PC-3 (cell line): ENCODE measurements around the gene ARL13B. TPM values are rescaled to one million over a fixed set of nuclear protein-coding genes. Genes with fewer than 3 reads are reported as not detected.

Source experiments
- ATAC-seq: fragments of 200-7000 bp; cut with Tn5 transposase; 2 replicates; pipeline ENCODE4 v1.9.1; 2020; ENCODE audit warnings: mild to moderate bottlenecking, moderate library complexity
- BruUV-seq: library from RNA; stranded (reverse); fragments of 400-500 nt; replicated peaks from 2 replicates; lab custom pipeline; 2021; lab: Mats Ljungman, UMichigan
- CTCF ChIA-PET: fragments of 300-600 bp; sonication (Branson Sonifier 250); formaldehyde crosslinking; loops from one replicate; lab custom pipeline; 2022; ENCODE audit warnings: antibody characterized with exemption; lab: Charles Lee
- POLR2A ChIA-PET: fragments of 300-600 bp; sonication (Branson Sonifier 250); formaldehyde crosslinking; loops from one replicate; lab custom pipeline; 2022; ENCODE audit warnings: antibody characterized with exemption; ENCODE audit not compliant: unreplicated experiment; lab: Charles Lee
- DNase-seq: peaks from one replicate; pipeline ENCODE4 v3.0.0-alpha.2; 2015
- H2AFZ ChIP-seq: fragments of 300-600 bp; sonication (generic); 2 replicates; pipeline ENCODE4 v1.6.0; 2016; ENCODE audit warnings: antibody characterized with exemption, low read length
- H3F3A ChIP-seq: fragments of 300-600 bp; sonication (generic); one replicate; pipeline ENCODE4 v1.6.0; 2017; ENCODE audit warnings: antibody characterized with exemption, low read length, control low read depth, mild to moderate bottlenecking; ENCODE audit not compliant: unreplicated experiment
- H3K27ac ChIP-seq: fragments of 300-600 bp; sonication (generic); 2 replicates; pipeline ENCODE4 v1.5.1; 2016; ENCODE audit warnings: mild to moderate bottlenecking, low read length
- H3K27me3 ChIP-seq: fragments of 300-600 bp; sonication (generic); 2 replicates; pipeline ENCODE4 v1.6.1; 2016; ENCODE audit warnings: low read length, mixed read lengths
- H3K36me3 ChIP-seq: fragments of 300-600 bp; sonication (generic); 2 replicates; pipeline ENCODE4 v1.6.1; 2016; ENCODE audit warnings: low read depth, mixed run types, low read length, mixed read lengths
- H3K4me1 ChIP-seq: fragments of 300-600 bp; sonication (generic); 2 replicates; pipeline ENCODE4 v1.5.1; 2016; ENCODE audit warnings: low read length; ENCODE audit not compliant: insufficient read depth
- H3K4me2 ChIP-seq: fragments of 300-600 bp; sonication (generic); 2 replicates; pipeline ENCODE4 v1.6.0; 2016; ENCODE audit warnings: low read length
- H3K4me3 ChIP-seq: fragments of 300-600 bp; sonication (generic); 2 replicates; pipeline ENCODE4 v1.5.1; 2016; ENCODE audit warnings: mild to moderate bottlenecking, low read length, mixed read lengths
- H3K79me2 ChIP-seq: fragments of 300-600 bp; sonication (generic); 2 replicates; pipeline ENCODE4 v1.6.1; 2017; ENCODE audit warnings: low read length, mixed read lengths
- H3K9ac ChIP-seq: fragments of 300-600 bp; sonication (generic); 2 replicates; pipeline ENCODE4 v1.6.0; 2016; ENCODE audit warnings: mild to moderate bottlenecking, low read length
- H3K9me2 ChIP-seq: fragments of 300-600 bp; sonication (generic); replicated peaks from 2 replicates; pipeline ENCODE4 v1.6.1; 2016; ENCODE audit warnings: mixed run types, low read length, mixed read lengths
- H3K9me3 ChIP-seq: fragments of 300-600 bp; sonication (generic); 2 replicates; pipeline ENCODE4 v1.6.1; 2016; ENCODE audit warnings: low read length, mixed read lengths
- H4K20me1 ChIP-seq: fragments of 300-600 bp; sonication (generic); 2 replicates; pipeline ENCODE4 v1.6.1; 2016; ENCODE audit warnings: low read length, mixed read lengths
- EZH2 ChIP-seq: fragments of 300-600 bp; sonication (generic); IDR thresholded peaks from one replicate; pipeline ENCODE4 v1.6.1; 2017; ENCODE audit warnings: antibody characterized with exemption, mild to moderate bottlenecking, low read length; ENCODE audit not compliant: unreplicated experiment
- EZH2phosphoT487 ChIP-seq: fragments of 300-600 bp; sonication (generic); IDR thresholded peaks from 2 replicates; pipeline ENCODE4 v1.6.1; 2018; ENCODE audit warnings: mild to moderate bottlenecking, antibody characterized with exemption, low read length, borderline replicate concordance
- intact Hi-C: fragments of 100-400 bp; cut with micrococcal nuclease; formaldehyde crosslinking; loops from 2 replicates; pipeline ENCODE4 v1.9.0; 2023
- total RNA-seq: library from RNA; depleted of rRNA; stranded (reverse); fragments of >200 nt; gene quantifications from 2 replicates; pipeline ENCODE4 v1.2.3, GENCODE V29; 2014
- TF ChIP-seq, protein P1 (sequence below): fragments of 300-600 bp; sonication (generic); conservative IDR thresholded peaks from 2 replicates; pipeline ENCODE4 v1.5.1; 2017; ENCODE audit warnings: antibody characterized with exemption, low read depth, mild to moderate bottlenecking, low read length

Gene ARL13B
- total RNA-seq, 1 experiment from 2014 or later = 10.7 TPM

- Histone ChIP-seq H3K4me2 (no peak overlapping the region), H3K27me3 (no peaks in the 10 kb centered on the region), H3K27ac (no peak overlapping the region), H3K9ac (no peak overlapping the region), H3K79me2 (peaks cover 23% of the 10 kb centered on the region), H3K4me3 (no peak overlapping the region), H3K9me2 (no peaks in the 10 kb centered on the region), H3F3A (no peaks in the 10 kb centered on the region), H3K36me3 (no peaks in the 10 kb centered on the region), H2AFZ (no peak overlapping the region), H3K4me1 (peaks cover 18% of the 10 kb centered on the region), H3K9me3 (no peaks in the 10 kb centered on the region), H4K20me1 (no peaks in the 10 kb centered on the region)
- POLR2A ChIA-PET = no interaction called here
- ATAC-seq (no peak), DNase-seq (no peak)
- BruUV-seq = no TSS peak
- TF ChIP-seq EZH2 (no peak), EZH2phosphoT487 (no peak)
- TF ChIP-seq, protein P1, sequence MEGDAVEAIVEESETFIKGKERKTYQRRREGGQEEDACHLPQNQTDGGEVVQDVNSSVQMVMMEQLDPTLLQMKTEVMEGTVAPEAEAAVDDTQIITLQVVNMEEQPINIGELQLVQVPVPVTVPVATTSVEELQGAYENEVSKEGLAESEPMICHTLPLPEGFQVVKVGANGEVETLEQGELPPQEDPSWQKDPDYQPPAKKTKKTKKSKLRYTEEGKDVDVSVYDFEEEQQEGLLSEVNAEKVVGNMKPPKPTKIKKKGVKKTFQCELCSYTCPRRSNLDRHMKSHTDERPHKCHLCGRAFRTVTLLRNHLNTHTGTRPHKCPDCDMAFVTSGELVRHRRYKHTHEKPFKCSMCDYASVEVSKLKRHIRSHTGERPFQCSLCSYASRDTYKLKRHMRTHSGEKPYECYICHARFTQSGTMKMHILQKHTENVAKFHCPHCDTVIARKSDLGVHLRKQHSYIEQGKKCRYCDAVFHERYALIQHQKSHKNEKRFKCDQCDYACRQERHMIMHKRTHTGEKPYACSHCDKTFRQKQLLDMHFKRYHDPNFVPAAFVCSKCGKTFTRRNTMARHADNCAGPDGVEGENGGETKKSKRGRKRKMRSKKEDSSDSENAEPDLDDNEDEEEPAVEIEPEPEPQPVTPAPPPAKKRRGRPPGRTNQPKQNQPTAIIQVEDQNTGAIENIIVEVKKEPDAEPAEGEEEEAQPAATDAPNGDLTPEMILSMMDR = no peak
- CTCF ChIA-PET = no interaction called here
- intact Hi-C loops = no loop called here
Measured at GRCh38 chr3:94061297-94061696, 81.3 kb downstream of the ARL13B start.

- Histone ChIP-seq H3K4me2 (peak within 1 kb of the TSS; percentile 91), H3F3A (no peaks in the 10 kb centered on the region), H3K4me1 (peaks cover 18% of the 10 kb centered on the region), H3K27me3 (no peaks in the 10 kb centered on the region), H2AFZ (peak within 1 kb of the TSS; percentile 86), H3K79me2 (peaks cover 23% of the 10 kb centered on the region), H3K4me3 (peak within 1 kb of the TSS; percentile 91), H3K27ac (peak within 1 kb of the TSS; percentile 91), H3K36me3 (0 out of 2 replicates have a peak, but pooled peaks cover 7% of the 10 kb centered on the region), H4K20me1 (no peaks in the 10 kb centered on the region), H3K9me3 (no peaks in the 10 kb centered on the region), H3K9me2 (no peaks in the 10 kb centered on the region), H3K9ac (peak within 1 kb of the TSS; percentile 96)
- TF ChIP-seq, protein P1 = no peak
- TF ChIP-seq EZH2 (no peak), EZH2phosphoT487 (no peak)
- BruUV-seq = TSS peak; percentile 85
- POLR2A ChIA-PET = interaction anchor here (0.5 to 1.1 kb wide), 4 partner anchors 82 to 219 kb away, joined by 3 to 8 read pairs (median 4); partner anchors contain the start of genes ARL13B and PROS1
- CTCF ChIA-PET = interaction anchor here (0.7 kb wide), 1 partner anchor 39 kb away, joined by 3 read pairs; no protein-coding TSS in a partner anchor
- peak; percentile 98 for DNase-seq
- ATAC-seq = peak; percentile 91
- intact Hi-C loops = loop anchor here (1.0 kb wide), 3 partner anchors 34 to 82 kb away; partner anchors contain the start of genes ARL13B and STX19
Measured at GRCh38 chr3:94062513-94063404, 82.8 kb downstream of the ARL13B start, which contains the start of the genes DHFR2 and NSUN3. TSS of gene DHFR2 (minus strand) at chr3:94062916. CDS start at chr3:94061511, 1,405 bp downstream. TSS of gene NSUN3 (plus strand) at chr3:94063061. CDS start at chr3:94063127, 66 bp downstream.
